HG03469 (cell line): ENCODE data around the gene SRPK2.

Experiments
- ATAC-seq: cut with Tn5 transposase; IDR thresholded peaks from one replicate; pipeline ENCODE4 v1.9.1; 2021; ENCODE audit warnings: mild to moderate bottlenecking, moderate library complexity, moderate number of reproducible peaks; ENCODE audit not compliant: unreplicated experiment

The SRPK2 gene

DNA sequence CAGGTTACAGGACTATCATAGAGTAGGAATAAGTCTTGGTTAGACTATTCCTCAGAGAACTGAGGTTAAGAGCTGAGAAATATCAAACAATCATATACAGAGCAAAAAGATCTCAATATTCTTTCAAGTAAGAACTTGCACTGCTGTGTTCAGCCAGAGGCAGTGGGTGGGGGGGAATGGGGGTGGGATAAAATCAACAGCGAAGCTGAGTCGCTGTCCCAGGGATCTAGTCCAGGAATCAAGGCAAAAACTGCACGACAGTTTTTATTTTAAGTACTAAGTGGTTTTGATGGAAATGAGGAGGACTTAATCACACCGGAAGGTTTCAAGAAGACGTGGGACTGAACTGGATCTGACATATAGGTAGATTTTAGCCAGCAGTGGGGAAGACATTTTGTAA is 159.1 kb downstream of the SRPK2 start:
- no peak for ATAC-seq

DNA sequence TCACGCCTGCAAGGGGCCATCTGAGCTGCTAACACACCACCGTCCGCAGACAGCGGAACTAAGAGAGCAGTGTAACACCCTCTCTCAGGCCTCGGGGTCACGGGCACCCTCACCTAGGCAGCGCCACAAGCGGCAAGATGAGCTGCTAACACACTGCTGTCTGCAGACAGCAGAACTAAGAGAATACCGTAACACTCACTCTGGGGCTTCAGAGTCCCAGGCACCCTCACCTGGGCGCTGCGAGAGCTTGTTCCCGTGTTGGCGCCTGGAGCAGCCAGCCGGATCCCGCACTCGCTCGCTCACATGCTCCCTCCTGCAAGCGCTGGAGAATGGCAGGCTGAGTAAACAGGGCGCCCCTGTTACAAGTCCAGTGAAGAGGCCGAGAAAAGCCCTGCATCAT is 160.2 kb downstream of the SRPK2 start:
- ATAC-seq, result no peak

DNA sequence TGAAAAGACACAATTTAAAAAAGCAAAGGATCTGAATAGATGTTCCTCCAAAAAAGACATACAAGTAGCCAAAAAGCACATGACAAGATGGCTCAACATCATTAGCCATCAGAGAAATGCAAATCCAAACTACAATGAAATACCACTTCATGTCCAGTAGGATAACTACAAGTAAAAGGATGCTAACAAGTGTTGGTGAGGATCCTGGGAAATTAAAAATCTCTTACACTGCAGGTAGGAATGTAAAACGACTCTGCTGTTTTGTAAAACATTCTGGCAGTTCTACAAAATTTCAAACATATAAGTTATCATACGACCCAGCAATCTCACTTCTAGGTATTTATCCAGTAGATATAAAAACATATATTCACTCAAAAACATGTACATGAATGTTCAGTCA is 161.3 kb downstream of the SRPK2 start:
- no peak for ATAC-seq

DNA sequence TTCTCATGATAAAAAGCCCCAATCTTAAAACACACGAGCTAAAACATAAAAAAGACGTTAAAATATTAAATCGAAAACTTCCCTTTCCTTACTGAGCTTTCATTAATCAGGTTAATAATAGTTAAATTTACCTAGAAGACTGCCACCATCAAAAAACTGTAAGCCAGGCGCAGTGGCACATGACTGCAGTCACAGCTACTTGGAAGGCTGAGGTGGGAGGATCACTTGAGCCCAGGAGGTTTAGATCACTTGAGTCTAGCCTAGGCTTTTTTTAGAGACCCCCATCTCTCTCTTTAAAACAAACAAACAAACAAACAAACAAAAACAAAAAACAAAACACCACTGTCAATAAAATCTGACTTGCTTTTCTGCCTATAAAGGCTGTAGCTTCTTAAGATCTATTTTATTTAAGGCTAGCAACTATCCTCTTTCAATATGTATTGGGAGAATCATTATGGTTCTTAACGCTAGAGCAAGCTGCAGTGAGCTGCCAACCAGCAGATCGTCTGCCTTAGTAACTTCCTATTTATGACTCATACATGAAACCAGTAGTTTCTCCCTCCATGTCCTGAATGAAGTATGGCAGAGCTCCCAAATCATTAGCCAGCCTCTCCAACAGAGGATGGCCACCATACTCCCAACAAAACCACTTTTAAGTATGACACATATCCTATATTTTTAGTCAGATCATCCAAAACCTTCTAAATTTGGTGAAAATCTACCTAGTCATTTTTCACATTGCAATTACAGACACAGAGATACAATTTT is 163.7 kb downstream of the SRPK2 start:
- ATAC-seq, result peak; percentile 77

DNA sequence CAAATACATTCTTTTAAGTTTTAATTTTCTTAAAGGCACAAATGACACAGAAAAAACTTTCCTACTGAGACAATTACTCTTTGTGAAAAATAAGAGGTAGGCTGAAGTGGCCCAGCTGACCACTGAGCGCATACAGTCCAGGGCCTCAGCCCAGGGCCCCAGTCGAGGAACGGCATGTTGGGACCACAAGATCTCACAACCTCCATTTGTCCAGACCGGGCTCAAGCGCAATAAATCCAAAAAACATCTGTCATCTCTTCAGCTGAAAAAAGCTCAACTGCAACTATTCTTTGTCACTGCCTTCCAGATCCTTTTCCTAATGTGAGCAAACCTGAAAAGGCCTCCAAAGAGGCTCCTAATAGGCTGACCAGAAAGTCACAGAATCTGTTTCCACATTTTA is 165.8 kb downstream of the SRPK2 start:
- ATAC-seq, result no peak

DNA sequence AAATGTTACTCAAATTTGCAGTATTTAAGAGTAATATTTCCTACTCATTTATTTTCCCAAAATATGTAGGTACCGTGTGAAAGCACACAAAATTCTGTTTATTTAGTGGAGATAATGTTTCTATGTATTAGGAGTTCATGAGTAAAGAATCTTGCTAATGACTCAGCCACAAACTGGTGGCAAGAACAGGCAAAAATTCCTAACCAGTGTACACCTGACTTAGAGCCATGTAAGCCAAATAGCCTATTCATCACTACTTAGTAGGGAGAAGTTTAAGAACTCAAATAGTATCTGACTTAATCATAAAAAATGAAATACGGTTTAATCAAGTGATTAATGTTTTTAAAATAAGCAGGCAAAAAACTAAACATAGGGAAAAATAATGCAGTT is 169.0 kb downstream of the SRPK2 start:
- no peak for ATAC-seq

DNA sequence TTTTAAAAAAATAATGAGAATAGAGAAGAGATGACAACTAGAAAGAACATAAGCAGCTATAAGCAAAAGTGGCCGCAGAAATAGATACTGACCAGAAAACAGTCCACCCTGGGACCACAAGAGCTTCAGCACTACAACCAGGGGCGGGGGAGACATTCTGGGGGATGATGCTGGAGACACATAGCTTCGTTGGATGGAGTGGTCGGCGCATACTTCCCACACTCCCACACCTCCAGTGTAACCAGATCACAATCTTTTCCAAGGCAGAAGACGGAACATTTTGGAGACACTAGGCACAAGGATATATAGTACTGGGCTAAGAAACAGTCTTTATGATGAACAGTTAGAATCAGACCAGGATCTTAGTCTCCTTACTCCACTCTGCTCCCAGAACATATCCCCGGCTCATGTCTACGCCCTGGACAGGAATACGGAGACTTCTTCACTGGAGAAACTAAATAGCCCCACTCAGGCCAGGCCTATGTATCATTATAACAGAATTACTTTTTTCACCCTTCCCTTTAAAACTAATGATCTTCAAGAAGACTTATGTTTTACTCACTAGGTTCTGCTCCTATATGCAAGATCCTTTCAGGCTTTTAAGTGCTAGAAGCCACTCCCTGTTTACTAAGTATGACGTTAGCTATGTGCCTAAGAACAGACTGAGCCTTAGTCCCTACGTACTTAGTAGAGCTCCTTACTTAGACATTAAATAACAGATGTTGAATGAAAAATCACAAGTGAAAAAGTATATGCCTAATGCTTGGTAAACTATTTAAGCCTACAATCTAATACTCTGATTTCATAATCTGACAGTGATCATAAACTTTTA is 169.6 kb downstream of the SRPK2 start:
- no peak for ATAC-seq

DNA sequence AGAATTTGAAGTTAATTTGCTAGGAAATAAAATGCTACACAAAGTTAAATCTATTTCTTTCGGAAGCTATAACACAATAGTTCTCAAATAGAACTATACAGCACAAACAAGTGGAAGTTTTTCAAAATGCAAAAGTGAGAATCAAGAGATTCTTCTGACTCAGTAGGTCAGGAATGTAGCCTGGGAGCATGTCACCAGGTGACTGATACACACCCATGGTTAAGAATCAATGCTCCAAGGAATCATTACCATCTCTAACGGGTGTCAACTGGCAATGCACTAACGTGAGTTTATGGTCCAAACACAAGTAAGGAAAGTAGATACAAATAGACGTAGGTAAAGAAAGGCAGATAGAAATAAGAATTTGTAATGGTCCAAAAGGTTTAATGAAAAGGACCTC is 170.5 kb downstream of the SRPK2 start:
- no peak for ATAC-seq

DNA sequence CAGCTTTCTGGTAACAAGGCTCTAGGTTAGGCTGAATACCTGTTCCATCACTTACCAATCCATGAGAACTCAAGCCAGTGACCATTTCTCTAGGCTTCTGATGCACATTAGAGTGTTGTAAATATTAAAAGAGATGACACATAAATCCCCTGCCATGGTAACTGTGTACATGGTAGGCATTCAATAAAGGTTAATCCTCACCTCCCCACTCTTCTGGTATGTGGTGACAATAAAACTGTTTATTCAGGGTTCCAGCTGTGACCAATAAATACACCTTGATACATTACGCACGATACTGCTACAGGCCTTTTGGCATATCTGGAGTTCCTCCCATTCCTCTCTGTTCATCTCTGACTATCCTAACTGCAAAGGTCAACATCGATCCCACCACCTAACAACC is 171.9 kb downstream of the SRPK2 start:
- no peak for ATAC-seq

DNA sequence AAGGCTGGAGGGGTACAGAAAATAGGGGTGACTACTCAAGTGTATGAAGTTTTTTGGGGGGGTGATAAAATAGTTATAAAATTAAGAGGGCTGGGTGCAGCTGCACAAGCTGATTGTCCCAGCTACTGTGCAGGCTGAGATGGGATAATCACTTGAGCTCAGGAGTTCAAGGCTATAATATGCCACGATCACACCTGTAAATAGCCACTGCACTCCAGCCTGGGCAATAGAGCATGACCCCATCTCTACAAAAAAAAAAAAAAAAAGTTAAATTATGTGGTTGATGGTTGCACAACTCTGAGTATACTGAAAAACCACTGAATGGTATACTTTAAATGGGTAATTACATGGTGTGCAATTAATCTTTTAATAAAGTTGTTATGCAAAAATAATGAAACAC is 172.9 kb downstream of the SRPK2 start:
- ATAC-seq, result no peak

DNA sequence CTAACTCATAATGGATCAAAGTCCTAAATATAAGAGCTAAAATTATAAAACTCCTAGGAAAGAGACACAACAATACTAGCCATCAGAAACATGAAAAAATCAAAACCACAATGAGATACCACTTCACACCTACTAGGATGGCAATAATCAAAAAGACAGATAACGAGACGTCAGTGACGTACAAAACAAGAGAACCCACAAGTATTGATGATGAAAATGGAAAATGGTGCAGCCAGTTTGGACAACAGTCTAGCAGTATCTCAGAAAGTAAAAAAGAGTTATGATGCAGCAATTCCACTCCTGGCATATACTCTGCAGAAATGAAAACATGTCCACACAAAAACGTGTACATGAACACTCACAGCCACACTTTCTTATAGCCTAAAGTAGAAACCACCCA is 173.5 kb downstream of the SRPK2 start:
- no peak for ATAC-seq

DNA sequence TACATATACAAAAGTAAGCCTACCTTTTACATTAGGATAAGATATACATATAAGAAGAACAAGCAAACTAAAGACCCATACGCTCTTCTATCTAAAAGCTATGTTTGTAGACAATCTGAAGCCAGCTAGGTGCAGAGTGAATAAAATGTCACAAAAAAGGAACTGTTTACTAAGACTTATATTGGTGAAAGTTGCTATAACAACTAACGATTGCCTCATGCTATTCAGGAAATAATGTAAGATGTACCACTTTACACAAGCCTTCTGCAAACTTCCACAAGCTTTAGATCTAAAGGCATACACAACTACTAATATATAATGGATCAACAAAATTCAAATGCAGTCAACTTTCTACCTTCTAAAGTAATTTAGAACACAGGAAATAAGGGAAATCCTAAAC is 175.1 kb downstream of the SRPK2 start:
- ATAC-seq, result no peak

DNA sequence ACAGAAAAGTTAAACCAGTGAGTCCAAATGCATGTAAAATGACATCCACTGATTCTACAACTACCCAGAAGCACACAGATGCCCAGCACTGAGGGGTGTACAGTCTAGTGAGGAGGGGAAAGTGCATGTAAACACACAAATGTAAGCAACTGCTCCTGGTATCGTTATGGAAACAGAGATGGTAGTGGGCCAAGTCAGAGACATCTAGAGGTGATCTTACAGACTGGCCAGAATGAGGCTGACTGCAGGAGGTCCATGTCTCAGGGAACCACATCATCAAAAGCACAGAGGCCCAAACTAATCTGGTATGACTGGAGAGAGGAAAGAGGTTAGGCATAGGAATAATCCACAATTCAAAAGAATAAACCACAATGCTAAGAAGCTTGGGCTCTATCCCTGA is 176.5 kb downstream of the SRPK2 start:
- ATAC-seq, result no peak

DNA sequence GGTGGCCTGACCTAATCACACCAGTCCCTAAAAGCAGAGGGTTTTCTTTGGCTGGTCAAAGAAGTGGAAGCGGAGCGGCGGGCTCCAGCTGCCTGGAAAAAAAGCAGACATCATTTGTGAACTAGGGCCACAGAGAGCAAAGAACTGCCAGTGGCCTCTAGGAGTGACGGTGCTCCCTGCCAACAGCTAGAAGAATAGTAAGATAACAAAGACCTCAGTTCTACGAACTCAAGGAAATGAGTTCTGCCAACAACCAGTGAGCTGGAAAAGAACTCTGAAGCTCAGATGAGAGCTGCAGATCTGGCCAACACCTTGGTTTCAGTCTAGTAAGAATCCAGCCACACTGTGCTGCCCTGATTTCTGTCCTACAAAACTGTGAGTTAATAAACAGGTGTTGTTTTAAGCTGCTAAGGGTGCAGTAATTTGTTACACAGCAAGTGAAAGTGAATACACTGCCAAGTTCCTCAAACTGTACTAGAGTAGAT is 178.0 kb downstream of the SRPK2 start:
- peak; percentile 80 for ATAC-seq

DNA sequence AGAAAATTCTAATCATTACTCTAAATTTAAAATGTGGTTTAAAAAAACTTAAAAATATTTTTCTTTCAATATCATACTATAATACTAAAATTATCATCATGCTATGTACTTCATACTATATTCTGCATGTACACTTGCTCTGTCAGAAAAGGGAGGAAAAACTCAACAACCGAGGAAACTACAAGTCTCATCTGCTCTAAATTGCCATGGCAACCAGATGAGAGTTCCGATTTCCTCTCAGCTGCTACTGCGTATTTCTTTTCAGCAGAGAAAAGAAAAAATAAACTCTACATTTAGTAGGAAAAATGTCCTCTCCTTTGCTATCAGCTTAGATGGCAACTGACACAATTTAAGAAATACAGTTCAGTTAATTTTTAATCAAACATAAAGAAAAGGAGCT is 178.9 kb downstream of the SRPK2 start:
- ATAC-seq, result no peak

DNA sequence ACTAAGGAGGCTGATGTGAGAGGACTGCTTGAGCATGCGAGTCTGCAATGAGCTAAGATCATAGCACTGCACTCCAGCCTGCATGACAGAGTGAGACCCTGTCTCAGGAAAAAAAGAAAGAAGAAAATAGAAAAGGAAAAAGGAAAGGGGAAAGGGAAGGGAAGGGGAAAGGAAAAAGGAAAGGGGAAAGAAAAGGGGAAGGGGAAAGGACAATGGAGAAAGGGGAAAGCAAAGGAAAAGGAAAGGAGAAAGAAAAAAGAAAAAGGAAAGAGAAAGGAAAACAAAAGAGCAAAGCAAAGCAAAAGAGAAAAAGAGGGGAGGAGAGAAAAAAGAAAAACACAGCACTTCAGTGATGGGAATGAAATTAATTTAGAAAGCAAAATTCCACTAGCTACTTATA is 179.3 kb downstream of the SRPK2 start:
- no peak for ATAC-seq

DNA sequence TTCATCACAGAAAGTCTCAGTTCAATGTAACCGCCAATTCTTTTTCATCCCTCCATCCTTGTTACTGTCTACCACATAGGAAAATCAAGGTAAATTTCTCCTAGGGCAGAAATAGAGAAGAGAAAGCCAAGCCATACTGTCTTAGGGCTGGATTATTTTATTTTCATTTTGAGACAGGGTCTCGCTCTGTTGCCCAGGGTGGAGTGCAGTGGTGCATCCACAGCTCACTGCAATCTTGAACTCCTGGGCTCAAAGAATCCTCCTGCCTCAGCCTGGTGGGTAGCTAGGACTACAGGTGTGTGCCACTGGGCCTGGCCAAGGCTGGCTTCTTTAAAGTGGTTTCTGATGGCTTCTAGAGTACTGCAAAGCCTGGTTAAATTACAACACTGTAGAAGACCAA is 181.7 kb downstream of the SRPK2 start:
- ATAC-seq, result no peak

DNA sequence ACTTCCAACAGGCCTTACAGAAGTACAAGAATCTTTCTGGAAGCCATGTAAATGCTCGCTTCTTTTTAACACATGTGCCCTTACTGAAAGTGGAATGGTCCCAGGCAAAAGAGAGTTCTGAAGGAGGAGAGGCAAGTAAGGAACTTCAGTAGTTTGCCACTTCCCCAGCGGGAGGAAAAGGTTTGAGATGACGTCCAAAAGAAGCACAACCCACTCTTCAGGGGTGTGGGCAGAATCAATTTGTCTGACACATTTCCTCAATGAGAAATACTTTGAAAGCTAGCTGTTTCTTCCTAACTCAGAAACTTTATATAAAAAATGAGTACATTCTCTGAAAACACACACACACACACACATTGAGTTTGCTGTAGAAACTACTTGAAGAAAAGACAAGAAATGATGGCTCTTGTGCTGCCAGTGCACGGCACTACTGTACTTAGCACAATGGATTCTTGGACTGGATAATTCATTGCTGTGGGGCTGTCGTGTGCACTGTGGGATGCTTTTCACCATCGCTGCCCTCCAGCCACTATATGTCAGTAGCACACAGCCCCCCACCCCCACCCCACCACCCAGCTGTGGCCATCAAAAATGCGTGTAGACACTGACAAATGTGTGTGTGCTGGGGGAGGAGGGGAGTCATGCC is 183.0 kb downstream of the SRPK2 start:
- ATAC-seq, result no peak

DNA sequence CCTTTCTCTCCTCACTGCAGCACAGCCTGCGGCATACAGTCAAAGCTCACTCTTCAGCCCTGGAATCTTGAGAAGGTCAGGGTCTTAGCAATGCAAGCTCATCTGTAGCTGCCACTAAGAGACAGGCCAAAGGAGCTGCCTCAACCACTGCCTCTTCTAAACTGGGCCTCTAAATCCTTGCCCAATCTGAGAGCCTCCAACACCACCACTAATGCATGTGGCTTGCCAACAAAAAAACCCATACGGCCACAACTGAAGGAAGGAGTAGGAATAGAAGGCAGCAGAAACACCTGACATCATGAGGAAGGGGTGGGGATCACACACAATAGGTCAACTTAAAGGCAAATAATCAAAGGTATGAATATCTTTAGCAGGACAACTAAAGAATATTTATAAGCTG is 183.8 kb downstream of the SRPK2 start:
- ATAC-seq, result no peak

DNA sequence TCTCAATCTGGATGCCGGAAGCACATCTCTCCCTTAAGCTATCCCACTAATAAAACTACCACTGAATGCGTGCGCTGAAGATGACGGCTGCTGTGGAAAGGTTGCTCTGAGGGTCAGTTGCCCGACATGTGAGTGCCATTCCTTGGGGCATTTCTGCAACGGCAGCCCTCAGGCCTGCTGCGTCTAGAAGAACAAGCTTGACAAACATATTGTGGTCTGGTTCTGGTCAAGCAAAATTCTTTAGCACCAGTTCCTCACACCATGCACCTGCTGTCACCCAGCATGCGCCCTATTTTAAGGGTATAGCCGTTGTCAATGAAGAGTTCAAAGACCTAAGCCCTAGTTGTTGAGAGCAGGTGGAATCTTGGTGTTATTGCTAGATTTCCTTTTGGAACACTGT is 184.2 kb downstream of the SRPK2 start:
- no peak for ATAC-seq

DNA sequence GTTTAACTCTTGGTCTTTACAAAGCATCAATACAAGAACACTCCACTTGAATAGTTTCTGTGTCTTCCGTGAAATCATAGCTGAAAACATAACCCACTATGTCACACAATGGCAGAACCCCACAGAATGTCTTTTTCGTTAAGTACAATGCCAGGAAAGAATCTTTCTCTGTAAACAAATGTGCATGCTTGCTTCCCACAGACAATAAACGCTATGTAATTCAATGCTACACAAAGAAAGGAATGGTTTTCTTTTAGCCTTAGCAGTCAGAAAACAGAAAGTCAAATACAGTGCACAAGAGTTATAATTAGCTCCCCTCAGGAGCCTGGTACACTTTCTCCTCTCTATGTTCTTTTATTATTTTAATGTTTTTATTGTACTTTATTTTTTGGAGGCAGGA is 186.1 kb downstream of the SRPK2 start:
- no peak for ATAC-seq

DNA sequence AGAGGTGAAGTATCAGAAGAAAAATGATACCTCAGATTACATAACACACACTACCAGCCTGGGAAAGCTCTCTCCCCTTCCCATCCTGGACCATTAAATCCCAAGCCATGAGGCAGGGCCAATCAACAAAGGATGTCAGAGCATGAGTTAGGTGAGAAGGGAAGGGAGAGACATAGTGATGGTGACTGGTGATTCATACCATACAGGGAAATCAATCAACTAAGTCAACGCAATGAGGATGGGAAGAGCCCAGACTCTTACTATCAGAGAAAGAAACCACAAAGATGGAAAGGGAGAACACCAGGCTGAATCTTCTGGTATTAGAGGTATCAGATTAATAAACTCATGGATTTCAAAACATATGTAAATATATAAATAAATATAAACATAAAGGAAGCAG is 189.3 kb downstream of the SRPK2 start:
- ATAC-seq, result no peak
